GM21737 (cell line): ENCODE results near the gene GBX2.
"Not testable (repeated sequence)": the region's sequence is repeated elsewhere in the genome, so short reads cannot be mapped to it uniquely, and the experiment has no call there.

Experiments
- ATAC-seq: cut with Tn5 transposase; IDR thresholded peaks from one replicate; pipeline ENCODE4 v1.9.1; 2021; ENCODE audit warnings: mild to moderate bottlenecking, moderate library complexity; ENCODE audit not compliant: unreplicated experiment

The GBX2 gene

DNA sequence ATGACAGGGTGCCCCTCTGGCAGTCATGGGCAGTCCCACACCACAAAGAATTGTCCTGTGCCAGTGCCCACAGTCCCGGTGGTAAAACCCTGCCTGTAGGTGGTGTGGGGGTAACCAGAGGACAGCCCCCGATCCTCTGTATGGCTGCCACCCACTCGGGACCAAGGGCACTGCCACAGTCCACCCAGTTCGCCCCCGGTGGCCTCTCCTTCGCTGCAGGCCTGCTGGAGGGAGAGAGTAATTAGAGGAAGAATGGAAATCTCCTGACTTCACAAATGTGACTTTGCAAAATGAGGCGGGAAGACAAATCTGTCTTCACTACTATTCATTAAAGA is 11.4 kb downstream of the GBX2 start:
- no peak for ATAC-seq

DNA sequence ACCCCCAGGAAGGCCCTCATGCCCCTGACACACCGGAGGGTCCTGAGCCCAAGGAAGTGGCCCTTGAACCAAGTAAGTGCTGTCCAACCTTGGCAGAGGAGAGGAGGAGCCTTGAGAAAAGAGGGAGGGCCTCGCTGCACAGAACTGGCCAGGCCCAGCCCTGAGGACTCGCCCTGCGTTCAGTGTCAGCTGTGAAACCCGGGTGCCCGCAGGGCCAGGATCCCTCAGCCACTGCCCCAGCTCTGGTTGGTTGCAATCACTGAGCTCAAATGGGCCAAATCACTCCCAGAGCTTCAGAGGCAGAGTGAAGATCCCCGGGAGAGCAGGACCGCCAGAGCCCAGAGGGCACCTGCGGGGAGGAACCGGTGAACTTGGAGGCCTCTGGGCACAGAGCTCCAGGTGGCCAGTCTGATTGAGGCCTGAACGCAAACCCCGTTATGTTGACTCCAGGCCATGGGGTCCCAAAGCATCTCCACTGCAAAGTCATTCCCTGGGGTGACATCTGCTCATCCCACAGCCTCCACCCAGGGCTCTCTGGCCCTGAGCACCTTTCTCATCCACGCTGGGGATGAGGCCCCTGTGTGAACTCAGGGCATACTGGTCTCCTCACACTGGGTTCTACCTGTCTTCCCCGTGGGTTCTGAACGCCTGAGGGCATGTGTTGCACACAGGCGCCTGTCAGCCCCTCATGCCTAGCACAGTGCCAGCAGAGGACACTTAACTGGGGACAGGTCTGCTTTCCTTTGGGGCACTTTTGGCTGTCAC is 11.9 kb downstream of the GBX2 start:
- no peak for ATAC-seq

DNA sequence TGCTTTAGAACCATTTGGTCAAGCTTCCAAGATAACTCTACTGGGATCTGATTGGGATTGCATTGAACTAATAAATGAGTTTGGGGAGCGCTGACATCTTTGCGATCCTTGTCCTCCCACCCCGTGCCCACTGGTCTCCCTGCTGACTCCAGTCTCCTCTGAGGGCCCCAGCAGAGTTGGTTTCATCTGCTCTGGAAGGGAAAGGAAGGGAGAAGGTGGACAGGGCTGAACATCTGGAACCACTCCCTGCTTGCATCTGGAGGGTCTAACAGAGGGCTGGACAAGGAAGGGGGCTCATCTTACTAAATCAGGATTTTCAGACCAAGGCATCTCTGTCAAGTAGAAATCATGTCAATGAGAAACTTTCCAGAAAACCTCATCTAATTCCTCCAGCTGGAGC is 12.8 kb downstream of the GBX2 start:
- no peak for ATAC-seq

DNA sequence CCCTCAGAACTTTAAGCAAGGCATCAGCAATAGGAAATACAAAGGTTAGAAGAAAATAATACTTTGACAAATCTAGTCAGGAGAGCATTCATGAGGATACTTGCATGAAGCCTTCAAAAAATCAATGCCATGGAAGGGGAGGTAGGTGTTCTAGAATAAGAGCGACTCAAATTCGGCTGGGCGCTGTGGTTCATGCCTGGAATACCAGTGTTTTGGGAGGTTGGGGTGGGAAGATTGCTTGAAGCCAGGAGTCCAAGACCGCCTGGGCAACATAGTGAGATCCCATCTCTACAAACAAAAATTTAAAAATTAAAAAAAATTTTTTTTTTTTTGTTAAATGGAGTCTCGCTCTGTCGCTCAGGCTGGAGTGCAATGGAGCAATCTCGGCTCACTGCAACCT is 21.8 kb downstream of the GBX2 start:
- ATAC-seq: no peak

DNA sequence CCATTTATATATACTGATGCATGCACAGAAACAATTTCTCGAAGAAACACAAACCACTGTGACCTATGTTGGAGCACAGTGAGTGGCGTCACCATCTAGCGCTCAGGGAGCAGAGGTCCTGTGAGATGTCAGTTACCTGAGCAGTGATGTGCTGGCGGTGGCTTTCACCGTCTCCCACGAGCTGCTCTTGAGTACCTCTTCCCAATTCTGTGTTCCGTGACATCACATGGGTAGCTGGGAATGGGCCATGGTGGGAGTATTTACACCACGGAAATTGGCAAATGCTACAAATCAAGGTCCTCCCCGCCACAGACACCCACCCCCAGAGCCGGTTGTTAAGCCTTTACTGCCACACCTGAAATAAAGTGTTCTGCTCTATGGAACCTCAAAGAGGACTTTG is 24.4 kb downstream of the GBX2 start:
- ATAC-seq: no peak

DNA sequence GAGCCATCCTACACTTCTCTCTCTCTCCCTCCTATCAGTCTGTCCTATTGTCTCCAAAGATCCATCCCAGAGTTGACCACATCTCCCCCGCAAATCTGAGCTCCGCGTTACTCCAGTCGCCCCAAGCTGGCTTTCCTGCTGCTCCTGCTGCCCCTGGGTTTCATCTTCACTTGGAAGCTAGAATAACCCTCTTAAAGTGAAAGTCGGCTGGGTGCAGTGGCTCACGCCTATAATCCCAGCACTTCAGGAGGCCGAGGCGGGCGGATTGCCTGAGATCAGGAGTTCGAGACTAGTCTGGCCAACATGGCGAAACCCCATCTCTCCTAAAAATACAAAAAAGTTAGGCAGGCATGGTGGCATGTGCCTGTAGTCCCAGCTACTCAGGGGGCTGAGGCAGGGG is 26.6 kb downstream of the GBX2 start:
- ATAC-seq: not testable (repeated sequence)

DNA sequence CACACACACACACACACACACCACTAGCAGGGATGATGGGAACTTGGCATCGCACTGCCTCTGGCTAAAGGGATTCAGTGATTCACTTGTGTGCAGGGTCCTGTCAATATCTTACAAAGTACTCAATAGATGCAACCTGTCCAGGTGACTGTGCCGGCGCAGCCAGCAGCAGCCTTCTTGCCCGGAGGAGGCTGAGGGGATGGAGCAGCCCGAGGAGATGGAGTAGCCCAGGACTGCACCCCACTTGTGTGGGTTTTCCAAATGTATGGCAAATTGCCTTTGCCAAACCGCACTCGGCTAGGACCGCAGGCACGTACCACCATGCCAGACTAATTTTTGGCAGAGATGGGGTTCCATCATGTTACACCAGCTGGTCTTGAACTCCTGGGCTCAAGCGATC is 31.1 kb downstream of the GBX2 start:
- no peak for ATAC-seq

DNA sequence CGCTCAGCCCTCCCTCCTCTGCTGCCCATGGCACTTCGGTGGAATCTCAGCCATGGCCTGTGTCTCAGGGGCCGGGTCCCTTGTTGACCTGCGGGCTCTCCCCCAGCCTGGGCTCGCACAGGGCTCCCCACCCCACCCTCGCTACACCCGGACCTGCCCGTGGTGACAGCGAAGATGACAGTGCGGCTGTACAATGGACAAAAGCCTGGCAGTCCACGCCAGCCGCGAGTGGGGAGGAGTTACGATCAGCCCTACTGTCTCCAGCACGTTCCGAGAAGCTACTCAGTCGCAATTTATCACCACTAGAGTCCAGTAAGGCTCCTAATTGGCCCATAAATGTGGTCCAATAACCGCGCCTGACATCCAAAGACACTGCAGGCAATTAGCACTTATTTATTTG is 31.6 kb downstream of the GBX2 start:
- no peak for ATAC-seq

DNA sequence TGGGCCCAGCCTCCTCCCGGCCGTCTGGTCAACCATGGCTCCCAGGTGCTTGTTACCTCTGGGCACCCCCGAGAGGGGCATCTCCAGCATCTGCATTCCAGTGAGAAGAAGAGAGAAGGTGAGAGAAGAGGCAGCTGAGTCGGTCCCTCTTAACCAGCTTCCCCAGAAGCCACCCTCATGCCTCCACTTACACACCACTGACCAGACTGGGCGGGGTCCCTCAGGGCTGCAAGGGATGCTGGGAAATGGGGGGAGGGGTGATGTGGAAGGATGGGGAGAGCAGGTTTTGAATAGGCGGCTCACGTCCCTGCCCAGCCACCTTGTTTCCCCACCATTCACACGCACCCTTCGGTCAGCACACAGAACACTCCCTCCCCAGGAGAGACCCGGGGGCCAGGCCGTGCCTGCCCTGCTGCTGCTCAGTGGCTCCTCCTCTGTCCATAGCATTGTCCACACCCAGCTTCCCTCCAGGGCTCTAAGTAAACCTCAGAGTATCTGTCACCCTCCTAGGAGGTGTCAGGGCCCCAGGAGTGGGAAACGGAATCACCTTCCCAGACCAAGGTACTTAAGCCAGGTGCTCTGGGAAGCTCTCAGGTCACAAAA is 34.7 kb downstream of the GBX2 start:
- ATAC-seq: no peak

DNA sequence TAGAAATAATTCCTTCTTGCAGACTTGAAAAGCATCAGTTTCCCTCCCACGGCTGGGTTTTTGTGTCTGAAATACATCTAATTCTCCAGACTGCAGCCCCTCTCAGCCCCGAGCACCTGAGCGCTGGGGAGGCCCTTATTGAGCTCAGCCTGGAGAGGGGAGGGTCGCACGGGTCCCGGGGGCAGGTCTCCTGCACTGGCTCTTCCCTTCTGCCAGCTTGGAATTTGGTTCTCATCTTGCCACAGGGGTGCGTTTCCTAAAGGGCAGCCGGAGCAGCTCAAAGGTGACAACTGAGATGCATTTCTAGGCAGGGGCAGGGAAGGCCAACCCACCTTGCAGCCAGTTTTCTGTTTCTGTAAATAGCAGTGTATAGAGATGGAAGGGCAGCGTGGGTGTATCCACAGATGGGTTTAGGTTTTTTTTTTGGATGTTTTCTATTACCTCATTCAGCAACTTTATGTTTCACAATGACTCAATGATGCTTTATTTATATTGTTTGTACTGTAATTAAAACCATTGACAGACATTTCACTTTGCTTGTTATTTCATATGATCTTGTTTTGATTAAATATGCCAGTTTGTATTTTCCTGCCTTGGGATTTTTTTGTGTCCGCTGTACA is 37.0 kb downstream of the GBX2 start:
- no peak for ATAC-seq

DNA sequence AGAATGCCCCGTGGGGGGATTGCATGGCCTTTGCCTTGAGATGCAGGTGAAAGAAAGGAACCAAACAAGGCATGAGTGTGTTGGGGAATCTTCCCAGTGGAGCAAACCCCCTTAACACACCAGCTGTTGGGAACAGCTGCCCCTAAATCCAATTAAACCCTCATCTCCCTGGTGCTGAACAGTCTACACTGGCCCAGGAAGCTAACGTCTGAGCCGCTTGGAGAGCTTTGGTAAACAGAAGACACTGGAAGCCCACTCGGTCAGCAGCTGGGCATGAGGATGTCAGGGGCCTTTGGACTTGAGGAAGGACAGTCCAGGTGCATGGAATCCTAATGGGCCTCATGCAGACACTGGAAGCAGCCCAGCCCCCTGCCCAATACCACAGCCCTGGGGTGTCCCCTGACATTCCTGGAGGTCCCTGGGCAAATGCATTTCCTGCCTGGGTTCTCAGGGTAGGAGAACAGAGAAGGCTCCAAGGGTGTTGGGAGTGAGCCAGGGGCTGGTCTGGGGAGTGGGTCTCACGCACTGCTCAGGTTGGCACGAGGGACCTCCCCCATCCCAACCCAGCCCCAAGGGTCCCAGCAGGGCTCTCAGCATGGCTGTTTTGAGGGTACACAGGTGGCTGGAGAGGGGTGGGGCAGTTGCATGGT is 37.7 kb downstream of the GBX2 start:
- ATAC-seq: no peak

DNA sequence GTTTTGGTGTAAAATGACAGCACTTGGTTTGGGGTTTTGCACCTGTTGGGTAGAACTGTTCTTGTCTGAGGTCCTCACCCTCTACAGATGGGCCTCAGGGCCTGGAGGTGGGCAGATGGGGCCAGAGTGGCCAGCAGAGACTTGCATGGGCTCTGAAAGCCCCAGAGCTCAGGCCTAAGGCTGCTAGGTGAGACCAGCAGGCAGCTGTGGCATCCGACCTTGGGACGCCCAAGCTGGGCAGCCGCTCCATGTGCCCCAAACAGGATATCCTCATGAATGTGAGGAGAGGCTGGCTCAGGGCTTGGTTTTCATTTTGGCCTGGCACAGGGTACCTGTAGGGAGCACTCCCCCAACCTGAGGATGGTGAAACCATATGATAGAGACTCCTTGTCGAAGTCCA is 38.3 kb downstream of the GBX2 start:
- no peak for ATAC-seq

DNA sequence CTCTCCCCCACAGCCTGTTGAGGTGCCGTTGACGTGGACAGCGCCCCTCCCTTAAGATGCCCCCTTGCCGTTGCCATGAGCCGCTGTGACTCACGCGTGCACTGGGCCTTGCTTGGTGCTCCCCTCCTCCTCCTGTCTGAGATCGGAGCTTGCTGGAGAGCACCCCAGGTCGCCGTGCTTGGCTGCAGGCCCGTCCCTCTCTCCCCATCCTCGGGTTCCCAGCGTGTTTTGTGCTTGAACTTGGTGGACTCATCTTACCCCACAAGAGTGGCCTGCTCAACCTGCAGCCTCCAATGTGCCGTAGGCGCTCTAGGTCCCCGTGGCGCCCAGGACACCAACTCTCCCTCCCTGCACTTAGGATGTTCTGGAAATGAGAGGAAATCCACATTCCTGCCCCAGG is 39.9 kb downstream of the GBX2 start:
- ATAC-seq: no peak

DNA sequence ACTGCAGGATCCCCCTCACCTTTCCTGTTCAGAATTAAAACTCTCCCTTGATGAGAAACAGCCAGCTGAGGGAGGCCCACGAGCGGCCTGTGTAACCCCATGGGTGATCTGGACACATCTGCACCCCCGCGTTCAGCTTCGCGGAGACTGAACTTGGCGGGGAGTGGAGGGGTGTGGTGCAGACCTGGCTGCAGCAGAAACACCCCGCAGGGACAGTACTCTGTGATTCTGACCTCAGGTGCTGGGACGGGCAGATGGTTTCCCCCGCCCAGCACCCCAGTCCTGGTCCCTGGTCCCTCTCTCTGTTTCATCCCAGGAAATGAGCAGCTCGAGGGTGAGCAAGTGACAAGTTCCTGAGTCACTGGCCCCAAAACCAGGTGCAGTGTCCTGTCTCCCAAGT is 41.2 kb downstream of the GBX2 start:
- no peak for ATAC-seq

DNA sequence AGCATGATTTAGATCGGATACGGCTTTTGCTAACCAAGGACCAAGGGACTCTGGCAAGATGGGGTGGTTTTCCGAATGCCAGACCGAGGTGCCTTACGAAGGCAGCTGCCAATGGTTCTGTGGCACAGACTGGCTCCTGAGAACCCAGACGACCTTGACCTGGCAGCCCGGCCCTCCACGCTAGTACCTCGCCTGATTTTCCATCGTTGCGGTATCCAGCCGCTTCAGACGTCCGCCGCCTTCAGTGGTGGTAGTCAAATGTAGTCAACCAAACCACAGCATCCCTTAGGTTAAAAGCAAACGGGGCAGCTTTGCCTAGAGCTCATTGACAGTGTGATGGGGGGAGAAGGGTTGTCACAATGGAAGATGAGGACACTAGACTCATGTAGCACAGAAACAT is 42.6 kb downstream of the GBX2 start:
- no peak for ATAC-seq

DNA sequence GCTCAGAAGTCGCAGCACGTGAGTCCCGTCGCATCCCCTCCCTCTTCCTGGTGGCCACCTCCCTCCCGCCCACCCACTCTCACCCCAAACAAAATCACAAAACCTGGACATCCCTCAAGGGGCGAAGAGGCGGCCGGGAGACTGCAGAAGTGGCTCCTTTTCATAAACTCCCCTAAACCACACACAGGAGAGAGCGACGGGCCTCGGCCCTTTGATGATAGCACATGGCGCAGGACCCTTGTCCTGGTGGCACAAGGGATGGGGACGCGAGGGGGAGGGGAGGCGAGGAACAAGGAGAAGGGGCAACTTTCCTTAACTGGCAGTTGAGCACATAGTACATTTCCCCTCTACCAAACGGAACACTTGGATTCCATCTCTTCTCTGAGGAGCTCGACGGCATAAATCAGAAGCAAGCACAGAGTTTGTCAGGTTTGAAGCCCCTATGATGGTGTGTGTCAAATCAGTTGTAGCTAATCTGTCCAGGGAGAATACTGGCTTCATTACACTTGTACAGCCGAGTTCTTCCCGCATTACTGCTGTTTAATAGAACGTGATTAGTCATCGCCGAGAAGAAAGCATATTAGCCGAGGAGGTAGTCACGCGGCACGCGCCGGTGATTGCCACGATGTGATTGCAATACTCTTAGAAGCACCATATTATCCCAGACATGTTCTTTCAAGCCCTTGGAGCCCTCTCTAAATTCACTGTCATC is 43.8 kb downstream of the GBX2 start:
- ATAC-seq: no peak

DNA sequence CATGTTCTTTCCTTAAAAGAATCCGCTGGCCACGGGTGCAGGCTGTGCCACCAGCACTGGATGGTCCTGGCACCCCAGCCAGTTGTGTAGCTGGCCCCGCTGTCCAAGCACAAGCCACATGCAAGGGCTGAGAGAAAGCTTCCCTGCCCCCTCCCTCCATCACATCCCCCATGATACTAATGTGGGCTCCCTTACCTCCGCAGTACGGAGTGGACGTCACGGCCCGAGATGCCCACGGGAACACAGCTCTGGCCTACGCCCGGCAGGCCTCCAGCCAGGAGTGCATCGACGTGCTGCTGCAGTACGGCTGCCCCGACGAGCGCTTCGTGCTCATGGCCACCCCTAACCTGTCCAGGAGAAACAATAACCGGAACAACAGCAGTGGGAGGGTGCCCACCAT is 44.5 kb downstream of the GBX2 start:
- no peak for ATAC-seq

DNA sequence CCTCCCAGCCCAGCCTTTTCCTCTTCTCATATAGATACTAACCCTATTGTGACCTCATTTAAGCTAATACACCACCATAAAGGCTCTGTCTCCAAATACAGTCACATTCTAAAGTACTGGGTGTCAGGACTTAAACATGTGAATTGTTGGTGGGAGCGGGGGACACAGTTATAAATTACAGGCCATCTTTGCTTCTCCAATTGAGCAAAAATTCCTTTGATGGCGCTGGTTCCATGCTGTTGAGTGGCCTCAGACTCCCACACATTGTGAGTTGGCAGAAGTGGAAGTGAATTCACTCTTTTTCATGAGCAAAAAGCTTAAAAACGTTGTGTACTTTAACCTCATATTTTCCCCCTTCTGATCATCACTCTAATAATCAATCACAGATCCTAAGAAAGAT is 46.0 kb downstream of the GBX2 start:
- ATAC-seq: no peak

DNA sequence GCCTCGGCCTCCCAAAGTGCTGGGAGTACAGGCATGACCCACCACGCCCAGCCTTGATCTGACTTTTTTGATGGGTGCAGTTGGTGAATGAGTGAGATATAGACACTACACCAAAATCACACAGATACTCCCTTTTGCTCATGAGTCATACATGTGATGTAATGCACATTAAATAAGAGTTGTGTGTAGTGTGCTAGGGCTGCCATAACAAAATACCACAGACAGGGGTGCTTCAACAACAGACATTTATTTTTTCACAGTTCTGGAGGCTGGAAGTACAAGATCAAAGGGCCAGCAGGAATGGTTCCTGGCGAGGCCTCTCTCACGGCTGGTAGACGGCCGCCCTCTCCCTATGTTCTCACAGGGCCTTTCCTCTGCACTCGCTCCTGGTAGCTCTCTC is 46.6 kb downstream of the GBX2 start:
- ATAC-seq: no peak

DNA sequence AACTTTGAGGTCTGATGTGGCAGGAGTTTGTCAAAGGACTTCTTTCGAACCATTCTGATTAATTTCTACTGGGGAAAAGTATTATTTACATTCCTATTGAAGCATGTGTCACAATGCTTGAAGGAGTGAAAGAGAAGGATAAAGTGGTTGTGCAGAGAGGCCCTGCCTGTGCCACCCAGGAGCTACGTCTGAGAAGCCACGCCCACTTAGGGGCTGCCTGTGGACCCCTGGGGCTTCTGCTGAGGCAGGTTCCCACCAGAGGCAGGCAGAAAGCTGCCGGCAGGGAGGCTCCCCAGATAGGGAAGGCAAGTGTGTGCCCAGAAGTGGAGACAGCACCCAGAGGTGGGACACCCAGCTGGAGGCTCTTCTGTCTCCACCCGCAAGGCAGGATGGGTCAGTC is 47.4 kb downstream of the GBX2 start:
- no peak for ATAC-seq

DNA sequence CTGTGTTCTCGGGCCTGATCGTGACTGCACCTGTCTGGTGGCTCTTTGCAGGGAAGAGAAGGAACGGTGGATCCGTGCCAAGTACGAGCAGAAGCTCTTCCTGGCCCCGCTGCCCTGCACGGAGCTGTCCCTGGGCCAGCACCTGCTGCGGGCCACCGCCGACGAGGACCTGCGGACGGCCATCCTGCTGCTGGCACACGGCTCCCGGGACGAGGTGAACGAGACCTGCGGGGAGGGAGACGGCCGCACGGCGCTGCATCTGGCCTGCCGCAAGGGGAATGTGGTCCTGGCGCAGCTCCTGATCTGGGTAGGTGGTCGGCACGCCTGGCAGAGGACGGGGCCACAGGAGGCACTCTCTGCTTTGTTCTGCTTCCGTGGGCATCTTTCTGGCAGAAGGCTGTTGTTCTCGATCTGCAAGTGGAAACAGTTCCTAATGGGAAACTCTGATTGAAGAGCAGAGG is 48.0 kb downstream of the GBX2 start:
- no peak for ATAC-seq
